Cardiac atrium fibroblast (primary cell): Measurements from ENCODE around the gene BMPER. TPM values are rescaled to one million over a fixed set of nuclear protein-coding genes. Genes with fewer than 3 reads are reported as not detected.

Experiments
- total RNA-seq: library from RNA; depleted of rRNA; stranded (reverse); fragments of >200 nt; gene quantifications from 2 replicates; pipeline ENCODE4 v1.2.3, GENCODE V29; 2015

The BMPER gene
- 23.5 and 29.8 TPM in 2 replicates for total RNA-seq

DNA sequence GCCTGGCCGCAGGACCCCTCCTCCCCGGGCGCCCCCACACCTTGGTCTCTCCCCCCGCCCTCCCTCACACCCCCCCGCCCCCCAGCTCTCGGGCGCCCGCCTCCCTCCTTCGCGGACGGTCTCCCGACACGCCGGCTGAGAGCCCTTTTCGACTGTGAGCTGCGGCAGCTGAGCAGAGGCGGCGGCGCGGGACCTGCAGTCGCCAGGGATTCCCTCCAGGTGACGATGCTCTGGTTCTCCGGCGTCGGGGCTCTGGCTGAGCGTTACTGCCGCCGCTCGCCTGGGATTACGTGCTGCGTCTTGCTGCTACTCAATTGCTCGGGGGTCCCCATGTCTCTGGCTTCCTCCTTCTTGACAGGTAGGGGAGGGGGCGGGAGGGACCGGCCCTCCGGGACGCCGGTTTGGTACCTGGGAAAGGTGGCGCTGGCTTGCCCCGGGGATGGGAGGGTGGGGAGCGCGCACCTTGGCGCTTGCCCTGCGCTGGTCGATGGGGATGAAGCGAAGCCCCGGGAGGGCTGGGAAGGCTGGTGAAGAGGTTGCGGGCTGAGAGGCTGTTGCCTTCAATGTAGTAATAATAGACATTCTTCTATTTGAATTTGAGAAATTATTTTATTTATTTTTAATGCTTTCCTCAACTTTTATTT lies at the start of gene BMPER:
Gene BMPER (plus strand): TSS at position 151 of the 644 bp plus-strand sequence. CDS start 75 bp downstream, at position 226.

